Neural crest cell (in vitro differentiated cells): ENCODE measurements around the gene GLDN. TPM values are rescaled to one million over a fixed set of nuclear protein-coding genes. Genes with fewer than 3 reads are reported as not detected.
"Not testable (repeated sequence)": the region's sequence is repeated elsewhere in the genome, so short reads cannot be mapped to it uniquely, and the experiment has no call there.

Experiments
- DNase-seq: peaks from one replicate; pipeline ENCODE4 v3.0.0; 2021; ENCODE audit warnings: low read depth, mixed read lengths, low spot score
- H3K27ac Mint-ChIP-seq: one replicate; pipeline ENCODE4 v1.8.0; 2021; ENCODE audit warnings: mild to moderate bottlenecking, mixed read lengths; ENCODE audit not compliant: unreplicated experiment
- H3K27me3 Mint-ChIP-seq: 2 replicates; pipeline ENCODE4 v1.8.0; 2021; ENCODE audit warnings: low read depth, mild to moderate bottlenecking, mixed read lengths
- H3K36me3 Mint-ChIP-seq: 2 replicates; pipeline ENCODE4 v1.8.0; 2021; ENCODE audit warnings: low read depth, mild to moderate bottlenecking, mixed read lengths
- H3K4me1 Mint-ChIP-seq: 2 replicates; pipeline ENCODE4 v1.8.0; 2021; ENCODE audit warnings: mixed read lengths
- H3K4me3 Mint-ChIP-seq: one replicate; pipeline ENCODE4 v1.8.0; 2021; ENCODE audit warnings: mild to moderate bottlenecking, mixed read lengths
- H3K9me3 Mint-ChIP-seq: 2 replicates; pipeline ENCODE4 v1.8.0; 2021; ENCODE audit warnings: mixed read lengths
- total RNA-seq: library from RNA; stranded (reverse); gene quantifications from 2 replicates; pipeline ENCODE4 v1.2.1, GENCODE V29; 2021
- TF ChIP-seq, protein P1 (sequence below): fragments of 200-600 bp; sonication (generic); conservative IDR thresholded peaks from 2 replicates; pipeline ENCODE4 v1.5.0; 2021; ENCODE audit warnings: antibody characterized with exemption, mild to moderate bottlenecking

The GLDN gene
- total RNA-seq, 1 donor from 2014 or later = 2.4 TPM

DNA sequence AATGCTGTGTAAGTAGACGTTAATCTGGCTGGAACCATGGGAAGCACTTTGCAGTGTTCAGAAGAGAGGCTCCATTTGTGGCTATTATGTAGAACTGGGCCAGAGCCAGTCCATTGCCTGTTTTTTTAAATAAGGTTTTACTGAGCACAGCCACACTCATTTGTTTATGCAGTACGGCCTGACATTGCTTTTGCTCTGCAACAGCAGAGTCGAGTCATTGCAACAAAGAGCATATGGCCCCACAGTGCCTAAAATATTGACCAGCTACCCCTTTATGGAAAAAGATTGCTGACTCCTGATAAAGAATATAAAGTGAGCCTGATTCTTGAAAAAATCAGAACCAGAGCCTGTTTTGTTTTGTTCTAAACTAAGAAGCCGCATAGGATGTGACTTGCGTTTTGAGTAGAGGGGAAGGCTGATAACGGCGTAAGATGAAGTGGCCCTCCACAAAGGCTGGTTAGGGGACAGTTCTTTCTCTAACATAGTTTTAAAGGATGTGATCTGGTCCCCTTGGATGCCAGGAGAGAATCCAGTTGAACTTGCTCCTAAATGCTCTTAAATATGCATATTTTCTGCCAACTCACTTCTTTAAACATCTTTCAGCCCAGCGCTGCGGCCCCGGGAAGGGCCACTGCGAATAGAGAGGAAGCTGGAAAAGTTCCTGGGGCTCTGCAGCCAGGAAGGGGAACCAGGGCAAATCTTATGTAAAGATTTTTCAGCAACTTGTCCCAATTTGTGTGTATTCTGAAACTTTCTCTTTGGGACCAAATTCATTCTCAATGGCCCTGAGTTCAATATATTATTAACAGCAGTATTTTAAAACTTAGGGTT, 64.5 kb downstream of the GLDN start:
- H3K36me3 Mint-ChIP-seq = no peaks in the 10 kb centered on the region
- peaks cover 22% of the 10 kb centered on the region for H3K4me1 Mint-ChIP-seq
- peaks cover 4% of the 10 kb centered on the region for H3K9me3 Mint-ChIP-seq
- no peaks in the 10 kb centered on the region for H3K27me3 Mint-ChIP-seq
- H3K27ac Mint-ChIP-seq = no peak overlapping the region
- TF ChIP-seq, protein P1, sequence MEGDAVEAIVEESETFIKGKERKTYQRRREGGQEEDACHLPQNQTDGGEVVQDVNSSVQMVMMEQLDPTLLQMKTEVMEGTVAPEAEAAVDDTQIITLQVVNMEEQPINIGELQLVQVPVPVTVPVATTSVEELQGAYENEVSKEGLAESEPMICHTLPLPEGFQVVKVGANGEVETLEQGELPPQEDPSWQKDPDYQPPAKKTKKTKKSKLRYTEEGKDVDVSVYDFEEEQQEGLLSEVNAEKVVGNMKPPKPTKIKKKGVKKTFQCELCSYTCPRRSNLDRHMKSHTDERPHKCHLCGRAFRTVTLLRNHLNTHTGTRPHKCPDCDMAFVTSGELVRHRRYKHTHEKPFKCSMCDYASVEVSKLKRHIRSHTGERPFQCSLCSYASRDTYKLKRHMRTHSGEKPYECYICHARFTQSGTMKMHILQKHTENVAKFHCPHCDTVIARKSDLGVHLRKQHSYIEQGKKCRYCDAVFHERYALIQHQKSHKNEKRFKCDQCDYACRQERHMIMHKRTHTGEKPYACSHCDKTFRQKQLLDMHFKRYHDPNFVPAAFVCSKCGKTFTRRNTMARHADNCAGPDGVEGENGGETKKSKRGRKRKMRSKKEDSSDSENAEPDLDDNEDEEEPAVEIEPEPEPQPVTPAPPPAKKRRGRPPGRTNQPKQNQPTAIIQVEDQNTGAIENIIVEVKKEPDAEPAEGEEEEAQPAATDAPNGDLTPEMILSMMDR = no peak
- H3K4me3 Mint-ChIP-seq = no peak overlapping the region
- no peak for DNase-seq

DNA sequence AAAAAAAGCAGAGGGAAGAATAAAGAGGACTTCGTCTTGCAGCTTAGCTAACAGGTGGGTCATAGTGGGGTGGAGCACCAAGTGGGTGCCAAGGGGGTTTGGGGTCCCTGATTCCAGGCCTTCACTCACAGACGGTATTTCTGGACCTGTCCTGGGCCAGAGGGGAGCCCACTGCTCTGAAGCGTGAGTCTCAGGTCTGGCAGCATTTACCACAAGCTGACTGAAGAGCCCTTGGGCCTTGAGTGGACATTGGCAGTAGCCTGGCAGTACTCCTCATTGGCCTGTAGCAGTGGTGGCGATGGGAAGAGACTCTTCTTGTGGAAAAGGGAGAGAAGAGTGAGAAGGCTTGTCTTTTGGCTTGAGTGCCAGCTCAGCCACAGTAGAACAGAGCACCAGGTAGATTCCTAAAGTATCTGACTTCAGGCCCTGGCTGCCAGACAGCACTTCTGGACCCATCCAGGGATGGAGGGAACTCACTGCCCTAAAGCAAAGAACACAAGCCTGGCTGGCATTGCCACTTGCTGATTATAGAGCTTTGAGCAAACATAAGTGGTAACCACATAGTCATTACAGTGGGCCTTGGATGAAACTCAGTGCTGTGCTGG, 72.9 kb downstream of the GLDN start:
- Mint-ChIP-seq H3K27ac (peak overlapping the region; percentile 71), H3K4me3 (no peak overlapping the region), H3K27me3 (no peaks in the 10 kb centered on the region), H3K4me1 (peaks cover 2% of the 10 kb centered on the region), H3K9me3 (peaks cover under 1% of the 10 kb centered on the region), H3K36me3 (no peaks in the 10 kb centered on the region)
- DNase-seq = no peak
- TF ChIP-seq, protein P1 = no peak

DNA sequence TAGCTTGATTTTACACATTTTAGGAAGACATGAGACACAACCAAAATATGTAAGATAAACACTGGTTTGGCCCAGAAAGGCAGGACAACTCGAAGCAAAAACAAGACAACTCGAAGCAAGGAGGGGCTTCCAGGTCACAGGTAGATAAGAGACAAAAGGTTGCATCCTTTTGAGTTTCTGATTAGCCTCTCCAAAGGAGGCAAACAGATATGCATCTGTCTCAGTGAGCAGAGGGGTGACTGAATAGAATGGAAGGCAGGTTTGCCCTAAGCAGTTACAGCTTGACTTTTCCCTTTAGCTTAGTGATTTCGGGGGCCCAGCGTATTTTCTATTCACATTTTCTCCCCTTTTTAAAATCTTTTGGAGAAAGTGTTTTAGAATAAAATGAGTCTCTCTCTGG, 74.7 kb downstream of the GLDN start:
- no peaks in the 10 kb centered on the region for H3K9me3 Mint-ChIP-seq
- no peak overlapping the region for H3K27ac Mint-ChIP-seq
- no peak for DNase-seq
- H3K4me3 Mint-ChIP-seq = no peak overlapping the region
- no peaks in the 10 kb centered on the region for H3K36me3 Mint-ChIP-seq
- TF ChIP-seq, protein P1 = no peak
- H3K27me3 Mint-ChIP-seq = no peaks in the 10 kb centered on the region
- H3K4me1 Mint-ChIP-seq = no peaks in the 10 kb centered on the region

DNA sequence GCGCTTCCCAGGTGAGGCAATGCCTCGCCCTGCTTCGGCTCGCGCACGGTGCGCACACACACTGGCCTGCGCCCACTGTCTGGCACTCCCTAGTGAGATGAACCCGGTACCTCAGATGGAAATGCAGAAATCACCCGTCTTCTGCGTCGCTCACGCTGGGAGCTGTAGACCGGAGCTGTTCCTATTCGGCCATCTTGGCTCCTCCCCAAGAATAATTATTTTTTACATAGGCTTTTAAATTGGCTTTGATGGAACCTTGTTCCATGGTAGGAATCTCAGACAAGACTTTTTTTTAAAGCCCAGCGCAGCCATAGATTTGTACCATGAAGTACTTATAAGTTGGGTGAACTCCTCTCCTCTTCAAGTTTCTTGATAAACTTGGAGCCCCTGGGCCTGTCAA, 81.6 kb downstream of the GLDN start:
- H3K27me3 Mint-ChIP-seq, H3K4me3 Mint-ChIP-seq, H3K27ac Mint-ChIP-seq, DNase-seq, H3K36me3 Mint-ChIP-seq, H3K9me3 Mint-ChIP-seq, H3K4me1 Mint-ChIP-seq: not testable (repeated sequence)

DNA sequence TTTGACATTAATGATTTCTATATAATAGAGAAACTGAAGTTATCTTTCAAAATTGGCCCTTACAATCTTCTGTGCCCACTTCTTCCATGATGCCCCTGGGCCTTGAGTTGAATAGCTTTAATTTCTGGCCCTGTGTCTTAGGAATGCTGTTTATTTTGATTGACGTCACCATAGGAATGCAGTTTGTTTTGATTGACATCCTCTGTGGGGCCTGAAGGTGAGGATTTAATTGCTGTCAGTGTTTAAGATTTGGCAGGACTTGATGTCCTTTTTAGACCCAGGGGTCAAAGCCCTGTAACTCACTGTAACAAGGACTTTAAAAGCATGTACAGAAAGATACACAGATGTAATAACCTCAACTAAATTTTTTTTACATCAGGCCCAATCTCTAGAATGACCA, 83.3 kb downstream of the GLDN start:
- H3K27me3 Mint-ChIP-seq = no peaks in the 10 kb centered on the region
- H3K36me3 Mint-ChIP-seq = peaks cover 2% of the 10 kb centered on the region
- no peak overlapping the region for H3K27ac Mint-ChIP-seq
- peaks cover 4% of the 10 kb centered on the region for H3K9me3 Mint-ChIP-seq
- DNase-seq = no peak
- peaks cover 3% of the 10 kb centered on the region for H3K4me1 Mint-ChIP-seq
- TF ChIP-seq, protein P1 = no peak
- no peak overlapping the region for H3K4me3 Mint-ChIP-seq

DNA sequence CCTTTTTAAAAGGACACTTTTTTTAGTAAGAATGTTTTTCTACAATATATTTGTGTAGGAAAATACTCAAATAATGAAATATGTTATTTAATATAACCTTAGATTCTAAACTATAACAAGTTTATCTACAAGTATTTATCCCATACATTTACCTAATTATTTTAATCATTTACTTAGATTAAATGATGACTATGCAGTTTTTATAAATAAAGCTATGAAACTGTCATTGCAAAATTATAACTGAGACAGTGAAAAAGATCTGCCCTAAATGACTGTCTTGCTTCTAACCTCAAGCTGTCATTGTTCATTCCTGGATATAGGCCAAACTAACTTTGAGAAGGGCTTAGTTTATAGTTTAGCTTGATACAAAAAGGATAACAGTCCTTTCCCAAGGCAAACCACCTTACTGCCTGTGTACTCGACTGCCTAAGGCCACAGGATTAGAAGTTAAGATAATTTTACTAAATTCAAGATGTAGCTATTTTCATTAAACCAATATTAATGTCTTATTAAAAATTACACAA, 84.1 kb downstream of the GLDN start:
- Mint-ChIP-seq H3K27ac (no peak overlapping the region), H3K4me3 (no peak overlapping the region), H3K4me1 (peaks cover 3% of the 10 kb centered on the region), H3K9me3 (peaks cover 8% of the 10 kb centered on the region), H3K36me3 (peaks cover 2% of the 10 kb centered on the region), H3K27me3 (no peaks in the 10 kb centered on the region)
- DNase-seq = no peak
- TF ChIP-seq, protein P1 = no peak
